Suppressor macrophage treated with lipopolysaccharide for 4 hours (primary cell): ENCODE results near the gene RNGTT.
"Not testable (repeated sequence)": the region's sequence is repeated elsewhere in the genome, so short reads cannot be mapped to it uniquely, and the experiment has no call there.

ENCODE experiments used
- DNase-seq: peaks from one replicate; pipeline ENCODE4 v3.0.0-alpha.2; 2020

The RNGTT gene

DNA sequence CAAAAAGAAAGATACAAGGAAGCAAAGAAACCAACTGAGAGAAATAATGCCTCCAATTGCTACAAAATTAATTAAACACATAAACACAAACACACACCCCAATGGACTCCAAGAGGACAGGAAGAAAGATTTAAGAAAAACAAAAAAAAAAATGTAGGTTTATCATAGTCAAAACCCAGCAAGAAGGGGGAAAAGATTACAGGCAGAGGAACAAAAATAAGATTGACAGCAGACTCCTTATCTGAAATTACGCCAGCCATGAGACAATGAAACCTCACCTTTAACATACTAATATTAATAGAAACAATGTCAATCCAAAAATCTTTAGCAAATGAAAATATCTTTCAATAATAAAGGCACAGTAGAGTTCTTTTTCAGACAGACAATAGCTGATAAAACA is 155.8 kb downstream of the RNGTT start:
- no peak for DNase-seq

- no peak for DNase-seq
Observed at GRCh38 chr6:88806728-88807127, 156.7 kb downstream of the RNGTT start.

DNA sequence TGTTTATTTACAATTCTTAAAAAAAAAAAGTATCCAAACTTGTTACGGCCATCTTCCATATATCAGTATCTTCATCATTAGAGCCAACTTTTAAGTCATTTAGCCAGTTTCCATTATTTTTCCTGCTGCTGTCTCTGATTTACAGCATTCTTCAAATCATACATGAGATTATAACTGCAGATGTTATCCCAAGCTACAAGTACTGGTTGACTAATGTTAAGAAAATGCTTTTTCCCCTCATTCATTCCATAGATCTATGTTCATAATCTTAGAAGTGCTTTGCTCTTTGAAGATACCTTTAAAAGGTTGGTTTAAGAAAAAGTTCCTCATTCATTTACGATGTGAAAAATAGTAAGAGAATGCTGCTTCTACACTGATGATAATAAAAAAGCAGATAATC is 158.7 kb downstream of the RNGTT start:
- DNase-seq: no peak

DNA sequence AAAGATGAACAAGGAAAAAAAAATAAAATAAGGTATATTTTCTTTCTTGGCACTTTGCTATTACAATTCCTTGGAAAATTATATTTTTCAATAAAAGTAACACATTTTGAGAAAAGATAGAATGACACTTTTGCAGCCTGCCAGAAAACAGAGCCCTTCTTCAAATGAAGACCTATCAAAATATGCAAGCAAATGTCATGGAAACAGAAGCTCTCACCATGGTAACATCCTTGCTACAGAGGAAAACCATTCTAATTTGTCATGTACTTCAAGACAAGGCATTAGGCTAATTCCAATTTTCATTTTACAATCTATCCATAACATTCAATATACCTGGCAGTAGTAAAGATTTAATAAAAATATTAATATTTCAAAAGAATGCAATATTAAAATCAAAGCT is 177.9 kb downstream of the RNGTT start:
- no peak for DNase-seq

DNA sequence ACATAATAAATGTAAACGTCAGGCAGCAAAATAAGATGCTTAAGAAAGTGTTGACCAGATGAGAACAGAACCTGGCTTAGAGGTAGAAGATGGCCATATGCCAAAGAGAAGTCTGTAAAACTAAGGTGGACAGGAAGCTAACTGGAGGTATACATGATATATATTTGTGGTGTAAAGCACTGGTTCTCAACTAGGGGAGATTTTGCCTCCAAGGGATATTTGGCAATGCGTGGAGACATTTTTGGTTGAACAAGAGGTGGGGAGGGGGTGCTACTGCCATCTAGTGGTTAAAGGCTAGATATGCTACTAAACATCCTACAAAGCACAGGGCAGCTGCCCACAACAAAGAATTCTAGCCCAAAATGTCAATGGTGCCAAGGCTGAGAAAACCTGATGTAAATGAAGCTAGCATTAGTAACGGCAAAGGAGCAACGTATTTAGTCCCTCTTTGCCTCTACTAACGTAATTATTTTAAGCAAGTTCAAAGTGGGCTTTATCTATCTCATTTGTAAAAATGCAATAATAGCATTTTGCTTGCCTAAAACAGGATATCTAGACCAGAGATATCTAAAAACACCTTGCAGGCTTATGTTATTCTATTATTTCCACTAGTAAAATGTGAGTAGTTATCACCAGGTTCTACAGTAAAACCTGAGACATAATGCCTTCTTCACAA is 182.6 kb downstream of the RNGTT start:
- peak; percentile 79 for DNase-seq

GRCh38 chr6:88775866-88776571 is 187.4 kb downstream of the RNGTT start:
- DNase-seq: no peak

DNA sequence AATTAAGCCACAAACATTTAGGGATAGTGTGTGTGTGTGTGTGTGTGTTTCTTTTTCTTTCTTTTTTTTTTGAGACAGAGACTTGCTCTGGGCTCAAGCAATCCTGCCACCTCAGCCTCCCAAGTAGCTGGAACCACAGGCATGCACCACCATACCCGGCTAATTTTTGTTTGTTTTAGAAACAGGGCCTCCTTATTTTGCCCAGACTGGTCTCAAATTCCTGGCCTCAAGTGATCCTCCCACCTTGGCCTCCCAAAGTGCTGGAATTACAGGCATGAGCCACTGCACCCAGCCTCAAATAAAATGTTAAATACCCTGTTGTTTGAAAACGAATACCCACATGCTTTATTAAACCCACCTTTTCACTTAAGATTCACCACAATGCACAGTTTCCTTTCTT is 195.3 kb downstream of the RNGTT start:
- DNase-seq: not testable (repeated sequence)

GRCh38 chr6:88764081-88764480 is 199.3 kb downstream of the RNGTT start:
- no peak for DNase-seq

DNA sequence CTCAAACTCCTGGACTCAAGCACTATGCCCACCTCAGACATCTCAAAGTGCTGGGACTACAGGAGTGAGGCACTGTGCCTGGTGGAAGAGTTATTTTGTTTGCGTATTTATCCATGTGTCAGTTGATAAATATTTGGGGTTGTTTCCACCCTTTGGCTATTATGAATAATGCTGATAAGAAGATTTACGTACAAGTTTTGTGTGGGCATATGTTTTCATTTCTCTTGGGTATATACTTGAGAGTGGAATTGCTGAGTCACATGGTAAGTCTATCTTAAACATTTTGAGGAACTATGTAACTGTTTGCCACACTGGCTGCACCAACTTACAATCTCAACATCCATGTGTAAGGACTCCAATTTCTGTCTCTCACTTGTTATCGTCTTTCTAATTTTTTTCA is 200.3 kb downstream of the RNGTT start:
- DNase-seq: no peak

GRCh38 chr6:88761237-88762031 is 202.0 kb downstream of the RNGTT start:
- no peak for DNase-seq

DNA sequence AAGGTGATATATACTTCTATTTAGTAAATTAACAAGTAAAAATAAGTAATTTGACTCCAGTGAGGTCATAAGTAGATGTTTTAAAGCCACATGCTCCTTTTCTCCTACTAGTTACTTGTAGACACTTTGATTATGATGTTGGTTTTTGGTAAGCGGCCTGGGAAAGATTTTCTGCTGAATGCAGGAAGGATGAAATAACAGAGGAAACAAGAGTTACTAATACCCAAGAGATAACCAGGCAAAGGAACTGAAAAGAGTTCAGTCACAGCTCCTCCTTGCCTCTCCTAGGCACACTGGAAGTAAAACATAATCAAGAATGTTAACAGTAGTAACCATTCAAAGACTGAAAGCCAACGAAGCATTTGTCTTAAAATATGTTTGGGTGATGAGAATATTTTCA is 203.3 kb downstream of the RNGTT start:
- DNase-seq: no peak

- no peak for DNase-seq
Observed at GRCh38 chr6:88750936-88751335, 212.5 kb downstream of the RNGTT start.

DNA sequence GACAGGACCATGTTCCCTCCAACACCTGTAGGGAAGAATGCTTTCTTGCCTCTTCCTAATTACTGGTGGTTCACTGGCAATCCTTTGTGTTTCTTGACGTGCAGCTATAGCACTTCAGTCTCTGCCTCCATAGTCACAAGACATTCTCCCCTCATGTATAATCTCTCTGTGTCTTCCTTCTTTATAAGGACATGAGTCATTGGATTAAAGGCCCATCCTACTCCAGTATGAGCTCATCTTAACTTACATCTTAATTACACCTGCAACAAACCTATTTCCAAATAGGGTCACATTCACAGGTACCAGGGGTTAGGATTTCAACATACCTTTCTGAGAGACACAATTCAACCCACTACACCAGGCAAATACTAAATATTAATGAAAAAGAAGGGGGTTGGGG is 213.6 kb downstream of the RNGTT start:
- DNase-seq: no peak

- peak; percentile 1 for DNase-seq
Observed at GRCh38 chr6:88748141-88748540, 215.3 kb downstream of the RNGTT start.

DNA sequence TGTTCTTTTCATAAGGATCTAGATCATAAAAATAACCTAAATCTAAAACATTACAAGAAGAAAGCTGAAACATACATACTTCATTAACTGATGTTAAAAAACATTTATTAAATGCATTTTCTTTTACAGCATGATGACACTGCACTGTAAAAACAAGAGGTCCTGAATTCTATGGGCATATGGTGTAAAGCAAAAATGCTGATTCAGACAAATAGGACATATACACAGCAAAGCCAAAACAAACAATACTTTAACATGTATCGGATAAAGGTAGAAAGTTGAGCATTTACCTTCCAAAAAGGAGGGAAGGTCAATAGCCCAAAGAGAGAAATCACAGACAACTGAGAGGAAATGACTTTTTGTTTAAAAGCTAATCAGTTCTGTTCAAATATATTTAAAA is 221.5 kb downstream of the RNGTT start:
- no peak for DNase-seq

- no peak for DNase-seq
Observed at GRCh38 chr6:88741071-88741470, 222.3 kb downstream of the RNGTT start.

DNA sequence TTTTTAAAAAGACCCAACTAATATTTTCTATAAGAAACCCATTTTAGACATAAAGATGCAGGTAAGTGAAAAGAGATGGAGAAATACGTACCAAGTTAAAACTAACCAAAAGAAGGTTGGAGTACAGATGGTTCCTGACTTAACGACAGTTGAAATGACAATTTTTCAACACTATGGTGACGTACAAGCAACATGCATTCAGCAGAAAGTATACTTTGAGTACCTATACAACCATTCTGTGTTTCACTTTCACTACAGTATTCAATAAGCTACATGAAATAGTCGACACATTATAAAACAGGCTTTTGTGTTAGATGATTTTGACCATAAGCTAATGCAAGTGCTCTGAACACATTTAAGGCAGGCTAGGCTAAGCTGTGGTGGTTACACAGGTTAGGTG is 228.9 kb downstream of the RNGTT start:
- DNase-seq: no peak

GRCh38 chr6:88730611-88731011 is 232.8 kb downstream of the RNGTT start:
- no peak for DNase-seq

GRCh38 chr6:88728756-88729155 is 234.7 kb downstream of the RNGTT start:
- no peak for DNase-seq

DNA sequence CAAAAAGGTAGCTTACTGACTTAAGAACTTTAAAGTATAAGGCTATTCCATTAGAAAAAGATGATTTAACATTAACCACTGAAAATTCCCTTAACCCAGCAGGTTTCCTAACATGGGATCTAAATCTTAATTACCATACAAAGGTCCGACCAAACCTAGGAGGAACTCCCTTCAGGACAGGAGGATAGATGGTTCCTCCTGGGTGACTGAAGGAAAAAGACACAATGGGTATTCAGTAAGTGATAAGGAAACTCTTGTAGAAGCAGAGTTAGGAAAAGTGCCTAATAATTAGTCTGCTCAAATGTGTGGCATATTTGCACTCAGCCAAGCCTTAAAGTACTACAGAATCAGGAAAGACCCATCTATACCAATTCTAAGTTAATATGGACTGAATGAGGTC is 237.0 kb downstream of the RNGTT start:
- not testable (repeated sequence) for DNase-seq

DNA sequence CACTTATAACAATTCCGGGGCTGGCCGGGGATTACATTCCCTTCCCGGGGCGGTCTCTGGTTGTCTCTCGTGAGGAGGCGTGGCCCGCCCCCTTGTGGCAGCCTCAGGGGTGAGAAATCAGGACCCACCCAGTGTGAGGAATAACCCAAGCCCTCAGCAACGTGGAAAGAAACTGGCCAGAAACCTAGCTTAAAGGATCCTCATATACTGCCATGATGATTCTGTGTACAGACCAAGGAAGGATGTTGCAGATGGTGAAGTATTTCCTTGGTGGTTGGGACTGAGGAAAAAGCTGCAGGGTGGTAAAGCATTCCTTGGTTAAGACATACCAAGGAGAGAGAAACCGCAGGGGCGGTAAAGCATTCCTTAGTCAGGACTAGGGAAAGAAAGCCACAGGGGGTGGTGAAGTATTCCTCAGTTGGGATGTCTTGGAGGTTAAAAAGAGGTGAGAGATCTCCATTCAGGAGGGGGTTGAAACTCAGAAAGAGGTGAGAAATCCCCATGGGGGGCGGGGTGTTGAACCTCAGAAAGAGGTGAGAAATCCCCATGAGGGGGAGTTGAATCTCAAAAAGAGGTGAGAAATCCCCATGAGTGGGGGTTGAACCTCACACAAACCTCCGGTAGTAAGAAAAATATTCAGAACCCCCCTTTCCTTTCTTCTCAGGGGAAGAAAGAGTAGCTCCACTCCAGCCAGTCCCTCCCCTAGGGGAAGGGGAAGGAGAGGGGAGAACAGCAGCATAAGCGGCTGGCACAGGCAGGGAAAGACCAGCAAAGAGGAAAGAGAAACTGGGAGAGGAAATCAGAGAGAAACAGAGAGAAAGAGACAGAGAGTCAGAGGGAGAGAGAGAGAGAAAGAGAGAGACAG is 238.1 kb downstream of the RNGTT start:
- DNase-seq: no peak

- DNase-seq: no peak
Observed at GRCh38 chr6:88722686-88723085, 240.7 kb downstream of the RNGTT start.

DNA sequence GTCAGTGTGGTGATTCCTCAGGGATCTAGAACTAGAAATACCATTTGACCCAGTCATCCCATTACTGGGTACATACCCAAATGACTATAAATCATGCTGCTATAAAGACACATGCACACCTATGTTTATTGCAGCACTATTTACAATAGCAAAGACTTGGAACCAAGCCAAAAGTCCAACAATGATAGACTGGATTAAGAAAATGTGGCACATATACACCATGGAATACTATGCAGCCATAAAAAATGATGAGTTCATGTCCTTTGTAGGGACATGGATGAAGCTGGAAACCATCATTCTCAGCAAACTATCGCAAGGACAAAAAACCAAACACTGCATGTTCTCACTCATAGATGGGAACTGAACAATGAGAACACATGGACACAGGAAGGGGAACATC is 247.0 kb downstream of the RNGTT start:
- DNase-seq: not testable (repeated sequence)
